Upper lobe of left lung (tissue), 6 donors: ENCODE data around the gene NCOR2. TPM values are rescaled to one million over a fixed set of nuclear protein-coding genes. Genes with fewer than 3 reads are reported as not detected.

ENCODE experiments used
- ATAC-seq, 2 donors: fragments of 200-7000 bp; cut with Tn5 transposase; one replicate each; pipeline ENCODE4 v1.9.1; 2022; ENCODE audit warnings: mild to moderate bottlenecking in 2 of 2, moderate library complexity in 2 of 2; ENCODE audit not compliant: low FRiP score in 2 of 2
- DNase-seq, 2 donors: peaks; one replicate each; pipeline ENCODE4 v3.0.0-alpha.2; 2019 to 2020
- H3K27ac ChIP-seq, 4 donors: fragments of 200-600 bp; sonication (generic); one replicate each; pipeline ENCODE4 v1.5.1; 2016 to 2019
- H3K27me3 ChIP-seq, 4 donors: fragments of 200-600 bp; sonication (generic); one replicate each; pipeline ENCODE4 v1.5.1; 2017 to 2019
- H3K36me3 ChIP-seq, 4 donors: fragments of 200-600 bp; sonication (generic); one replicate each; pipeline ENCODE4 v1.5.1; 2016 to 2019
- H3K4me1 ChIP-seq, 4 donors: fragments of 200-600 bp; sonication (generic); one replicate each; pipeline ENCODE4 v1.5.1; 2018 to 2019
- H3K4me3 ChIP-seq, 4 donors: fragments of 200-600 bp; sonication (generic); one replicate each; pipeline ENCODE4 v1.5.1; 2017 to 2019; ENCODE audit warnings: mild to moderate bottlenecking in 2 of 4, moderate library complexity in 1 of 4
- H3K9me3 ChIP-seq, 4 donors: fragments of 200-600 bp; sonication (generic); one replicate each; pipeline ENCODE4 v1.5.1; 2018 to 2019
- EP300 ChIP-seq, 4 donors: sonication (generic); formaldehyde crosslinking; IDR thresholded peaks; one replicate each; pipeline ENCODE4 v1.5.1; 2017; ENCODE audit warnings: antibody characterized with exemption in 4 of 4, control low read depth in 2 of 4
- POLR2A ChIP-seq, 4 donors: fragments of 450-650 bp; IDR thresholded peaks; one replicate each; pipeline ENCODE4 v1.5.1; 2016 to 2017; ENCODE audit warnings: antibody characterized with exemption in 4 of 4, mild to moderate bottlenecking in 2 of 4
- POLR2AphosphoS5 ChIP-seq, 2 donors: sonication (generic); formaldehyde crosslinking; IDR thresholded peaks; one replicate each; pipeline ENCODE4 v1.5.1; 2017; ENCODE audit warnings: antibody characterized with exemption in 2 of 2
- WGBS, 2 donors: methylation state at CpG; one replicate each; pipeline ENCODE4 v1.1.5; 2017 to 2018; 5-methylcytosine and 5-hydroxymethylcytosine counted together
- total RNA-seq, 6 donors: library from RNA; depleted of rRNA in 4 of 6; stranded (reverse); fragments of >200 nt in 4 of 6; gene quantifications; one replicate each; pipeline versions ENCODE4 v1.1.0 to v1.2.1, GENCODE V29; 2016 to 2021
- TF ChIP-seq, protein P1 (sequence below), 6 experiments: fragments of 450-650 bp in 4 of 6; fragments of 200-600 bp in 2 of 6; sonication (generic) in 2 of 6; IDR thresholded peaks; one replicate each; pipeline ENCODE4 v1.5.1; 2016 to 2019; ENCODE audit warnings: antibody characterized with exemption in 6 of 6
- donor health status: DM: no; HTN: no; CAD: no; lungs with moderate emphysema.
- donor health status: DM: no; HTN: yes; CAD: no; lungs with severe emphysema.

The NCOR2 gene
- total RNA-seq, 6 donors from 2014 or later = 188 to 603 (median 373) TPM

DNA sequence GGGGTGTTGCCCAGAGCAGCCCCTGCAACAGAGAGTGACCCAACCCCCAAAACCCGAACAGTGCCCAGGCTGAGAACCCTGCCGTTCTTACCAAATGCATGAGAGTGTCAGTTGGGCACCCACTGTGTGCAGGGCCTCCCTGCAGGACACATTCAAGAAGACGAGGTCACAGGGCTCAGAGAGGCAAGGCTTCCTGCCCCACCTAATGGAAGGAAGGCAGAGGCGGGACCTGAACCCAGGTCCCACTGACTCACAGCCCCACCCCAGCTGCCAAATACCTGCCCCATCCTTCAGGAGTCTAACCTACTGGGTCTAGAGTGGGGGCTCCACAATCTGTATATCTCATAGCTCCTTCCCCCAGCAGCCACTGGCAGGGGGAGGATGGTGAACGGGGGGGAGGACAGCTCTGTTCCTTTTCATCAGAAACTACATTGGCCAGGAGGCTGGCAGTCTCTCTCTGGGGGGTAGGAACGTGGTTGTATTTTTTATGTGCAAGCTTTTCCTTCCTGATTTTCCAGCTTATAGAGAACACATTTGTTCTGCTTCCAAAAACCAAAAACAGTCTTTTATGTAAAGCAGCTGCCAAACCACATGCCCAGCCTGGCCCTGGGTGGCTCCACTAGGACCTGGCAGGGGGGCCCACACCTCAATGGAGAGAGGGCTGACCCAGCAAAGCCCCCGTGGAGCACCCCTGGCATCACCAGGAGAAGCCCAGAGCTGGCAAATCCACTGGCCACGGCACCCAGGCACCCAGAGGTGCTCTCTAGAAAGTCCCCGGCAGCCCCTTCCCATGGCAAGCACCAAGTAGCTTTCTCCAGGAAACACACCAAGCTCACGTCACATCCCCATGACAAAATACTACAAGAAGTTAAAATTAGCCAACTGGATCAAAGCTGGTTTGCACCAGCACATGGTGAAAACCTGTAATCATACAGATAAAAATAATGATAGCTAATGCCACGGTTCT, 17.0 kb downstream of the NCOR2 start:
- no peaks in the 10 kb centered on the region for H3K27me3 ChIP-seq
- no peaks in the 10 kb centered on the region for H3K36me3 ChIP-seq
- DNase-seq (no peak), ATAC-seq (no peak)
- TF ChIP-seq POLR2AphosphoS5 (IDR thresholded peaks at IDR 0.05) (no peak), POLR2A (IDR thresholded peaks at IDR 0.05) (no peak)
- H3K9me3 ChIP-seq = no peaks in the 10 kb centered on the region
- H3K4me3 ChIP-seq = no peak overlapping the region
- WGBS, 2 donors = 38 to 42% methylated on average over 8 to 11 of the region's 11 CpGs
- H3K27ac ChIP-seq = peak overlapping the region; percentile 42 to 81 (median 64)
- peaks cover 64 to 89% (median 77%) of the 10 kb centered on the region in 4 donors for H3K4me1 ChIP-seq

DNA sequence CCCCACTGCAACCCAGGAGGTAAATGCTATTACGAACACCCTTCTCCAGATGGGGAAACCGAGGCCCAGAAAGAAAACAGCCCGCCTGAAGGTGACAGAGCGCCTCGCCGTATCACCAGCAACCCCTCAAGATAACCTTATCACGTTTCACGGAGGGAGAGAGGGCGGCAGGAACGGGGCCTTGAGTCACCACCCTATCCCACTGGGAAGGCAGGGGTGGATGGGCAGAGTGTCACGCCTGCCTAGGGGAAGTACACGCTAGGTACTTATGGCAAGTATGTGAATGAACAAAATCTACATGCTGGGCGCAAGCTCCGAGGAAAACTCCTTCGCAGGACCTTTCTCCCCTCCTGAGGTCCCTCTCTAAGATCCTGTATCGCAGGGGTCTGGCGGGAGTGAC, 17.8 kb downstream of the NCOR2 start:
- no peak for ATAC-seq
- peak overlapping the region; percentile 32 to 81 (median 46) for H3K27ac ChIP-seq
- WGBS, 2 donors = 70 to 85% methylated on average over 17 of the region's 17 CpGs

DNA sequence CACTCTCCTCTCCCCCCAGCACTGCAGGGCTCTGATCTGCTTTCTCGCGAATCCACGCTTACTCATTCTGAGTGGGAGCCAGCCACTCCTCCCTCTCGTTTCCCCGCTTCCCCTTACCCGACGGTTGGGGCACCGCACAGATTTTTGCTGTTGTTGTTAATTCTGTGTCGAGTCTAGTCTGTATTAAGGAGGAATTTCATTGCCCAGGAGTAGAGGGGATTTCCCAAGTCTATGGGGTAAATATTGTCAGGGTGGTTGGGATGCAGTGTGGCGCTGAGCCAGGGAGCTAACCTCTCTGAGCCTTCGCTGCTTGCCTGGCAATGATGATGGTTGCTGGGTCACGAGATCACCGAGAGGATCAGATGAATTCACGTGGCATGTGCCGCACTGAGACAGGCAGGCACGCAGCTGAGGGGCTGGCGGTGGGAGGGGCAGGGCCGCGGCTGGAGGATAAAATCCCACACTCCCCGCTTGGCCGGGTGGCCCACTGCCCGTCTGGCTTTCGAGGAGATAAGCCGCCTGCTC, 18.5 kb downstream of the NCOR2 start:
- Histone ChIP-seq H3K36me3 (no peaks in the 10 kb centered on the region), H3K27me3 (no peaks in the 10 kb centered on the region), H3K4me3 (no peak overlapping the region), H3K9me3 (no peaks in the 10 kb centered on the region), H3K27ac (peak overlapping the region; percentile 19 to 71 (median 37)), H3K4me1 (peaks cover 65 to 89% (median 77%) of the 10 kb centered on the region in 4 donors)
- DNase-seq (peak; percentile 73 to 88), ATAC-seq (peak; percentile 11 to 79)
- TF ChIP-seq, protein P1, sequence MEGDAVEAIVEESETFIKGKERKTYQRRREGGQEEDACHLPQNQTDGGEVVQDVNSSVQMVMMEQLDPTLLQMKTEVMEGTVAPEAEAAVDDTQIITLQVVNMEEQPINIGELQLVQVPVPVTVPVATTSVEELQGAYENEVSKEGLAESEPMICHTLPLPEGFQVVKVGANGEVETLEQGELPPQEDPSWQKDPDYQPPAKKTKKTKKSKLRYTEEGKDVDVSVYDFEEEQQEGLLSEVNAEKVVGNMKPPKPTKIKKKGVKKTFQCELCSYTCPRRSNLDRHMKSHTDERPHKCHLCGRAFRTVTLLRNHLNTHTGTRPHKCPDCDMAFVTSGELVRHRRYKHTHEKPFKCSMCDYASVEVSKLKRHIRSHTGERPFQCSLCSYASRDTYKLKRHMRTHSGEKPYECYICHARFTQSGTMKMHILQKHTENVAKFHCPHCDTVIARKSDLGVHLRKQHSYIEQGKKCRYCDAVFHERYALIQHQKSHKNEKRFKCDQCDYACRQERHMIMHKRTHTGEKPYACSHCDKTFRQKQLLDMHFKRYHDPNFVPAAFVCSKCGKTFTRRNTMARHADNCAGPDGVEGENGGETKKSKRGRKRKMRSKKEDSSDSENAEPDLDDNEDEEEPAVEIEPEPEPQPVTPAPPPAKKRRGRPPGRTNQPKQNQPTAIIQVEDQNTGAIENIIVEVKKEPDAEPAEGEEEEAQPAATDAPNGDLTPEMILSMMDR (IDR thresholded peaks at IDR 0.05) = no peak
- TF ChIP-seq POLR2A (IDR thresholded peaks at IDR 0.05) (no peak), EP300 (IDR thresholded peaks at IDR 0.05) (peak in 1 of 4 donors; percentile 68), POLR2AphosphoS5 (IDR thresholded peaks at IDR 0.05) (peak in 1 of 2 donors; percentile 20)
- WGBS, 2 donors = 17 to 38% methylated on average over 9 to 23 of the region's 24 CpGs

More for the DNA sequence above, 17.8 kb downstream of the NCOR2 start:
- no peak for TF ChIP-seq EP300 (IDR thresholded peaks at IDR 0.05)
- TF ChIP-seq POLR2A (IDR thresholded peaks at IDR 0.05) = no peak
- Histone ChIP-seq H3K36me3 (no peaks in the 10 kb centered on the region), H3K4me1 (peaks cover 64 to 89% (median 77%) of the 10 kb centered on the region in 4 donors), H3K9me3 (no peaks in the 10 kb centered on the region), H3K27me3 (no peaks in the 10 kb centered on the region), H3K4me3 (no peak overlapping the region)
- DNase-seq = no peak

DNA sequence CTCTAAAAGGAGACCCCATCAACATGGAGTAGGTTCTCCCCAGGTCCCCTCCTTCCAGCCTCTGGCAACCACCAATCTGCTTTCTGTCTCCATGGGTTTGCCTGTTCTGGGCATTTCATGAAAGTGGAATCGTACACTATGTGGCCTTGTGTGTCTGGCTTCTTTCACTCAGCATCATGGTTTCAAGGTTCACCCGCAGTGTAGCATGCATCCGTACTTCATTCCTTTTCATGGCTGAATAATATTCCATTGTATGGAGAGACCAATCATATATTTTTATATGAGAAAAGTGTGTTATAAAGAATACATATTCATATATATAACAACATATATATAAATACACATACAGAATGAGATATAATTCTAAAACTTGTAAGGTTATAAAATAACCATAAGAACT, 19.8 kb downstream of the NCOR2 start:
- peaks cover 78 to 95% (median 84%) of the 10 kb centered on the region in 4 donors for H3K4me1 ChIP-seq
- 95 to 99% methylated on average over 3 of the region's 3 CpGs for WGBS, 2 donors
- no peaks in the 10 kb centered on the region for H3K36me3 ChIP-seq
- ATAC-seq = no peak
- no peak overlapping the region for H3K4me3 ChIP-seq
- no peak for TF ChIP-seq POLR2A (IDR thresholded peaks at IDR 0.05)
- no peak for TF ChIP-seq POLR2AphosphoS5 (IDR thresholded peaks at IDR 0.05)
- TF ChIP-seq, protein P1 (IDR thresholded peaks at IDR 0.05) = no peak
- no peak for TF ChIP-seq EP300 (IDR thresholded peaks at IDR 0.05)
- H3K27ac ChIP-seq = peak overlapping the region in 1 of 4 donors; percentile 71
- H3K27me3 ChIP-seq = no peaks in the 10 kb centered on the region
- H3K9me3 ChIP-seq = no peaks in the 10 kb centered on the region
- DNase-seq = no peak

DNA sequence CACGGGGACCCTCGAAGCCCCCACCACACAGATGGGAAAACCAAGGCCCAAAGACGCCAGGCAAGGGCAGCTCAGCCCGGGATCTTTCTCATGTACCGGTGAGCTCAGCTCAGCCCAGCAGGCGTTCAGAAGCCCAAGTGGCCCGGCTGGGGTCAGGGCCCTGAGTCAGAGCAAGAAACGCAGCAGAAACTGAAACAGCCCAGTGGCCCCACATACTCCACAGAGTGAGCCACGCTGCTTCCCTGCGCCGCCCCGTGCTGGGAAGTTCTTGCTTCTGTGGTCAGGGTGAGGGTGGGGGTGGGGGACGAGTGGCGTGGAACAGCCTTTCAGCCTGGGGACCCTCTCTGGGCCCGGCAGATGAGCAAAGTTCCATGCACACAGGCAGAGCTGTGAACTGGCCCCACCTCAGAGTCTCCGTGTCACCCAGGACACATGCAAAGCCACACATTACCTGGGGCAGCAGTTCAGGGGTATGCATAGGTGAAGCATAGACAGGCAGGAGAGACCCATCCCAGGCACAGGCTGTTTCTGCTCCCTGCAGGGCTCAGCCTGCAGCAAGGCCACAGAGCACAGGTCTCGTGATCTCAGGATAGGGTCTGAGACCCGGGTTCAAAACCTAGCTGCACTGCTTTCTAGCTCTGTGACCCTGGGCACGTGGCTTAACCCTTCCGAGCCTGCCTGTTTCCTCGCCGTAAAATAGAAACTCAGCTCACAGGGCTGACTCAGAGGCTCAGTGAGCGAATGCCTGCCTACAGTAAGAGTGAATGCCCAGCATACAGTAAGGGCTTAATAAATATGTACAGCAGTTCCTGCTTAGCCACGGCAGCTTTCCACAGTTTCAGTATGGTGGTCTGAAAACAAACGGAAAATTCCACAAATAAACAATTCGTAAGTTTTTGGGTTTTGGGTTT, 21.6 kb downstream of the NCOR2 start:
- Histone ChIP-seq H3K27me3 (no peaks in the 10 kb centered on the region), H3K27ac (peak overlapping the region in 3 of 4 donors; percentile 1 to 24 (median 6)), H3K36me3 (no peaks in the 10 kb centered on the region), H3K9me3 (no peaks in the 10 kb centered on the region), H3K4me3 (no peak overlapping the region), H3K4me1 (peaks cover 69 to 85% (median 77%) of the 10 kb centered on the region in 4 donors)
- peak; percentile 4 to 57 for ATAC-seq
- peak in 1 of 2 donors; percentile 83 for DNase-seq
- 59 to 79% methylated on average over 6 to 26 of the region's 26 CpGs for WGBS, 2 donors
- no peak for TF ChIP-seq POLR2A (IDR thresholded peaks at IDR 0.05)
- TF ChIP-seq POLR2AphosphoS5 (IDR thresholded peaks at IDR 0.05) = no peak
- TF ChIP-seq, protein P1 (IDR thresholded peaks at IDR 0.05) = no peak
- TF ChIP-seq EP300 (IDR thresholded peaks at IDR 0.05) = no peak
